RWPE2 (cell line): ENCODE data around the gene TEX30.

Experiments used
- ATAC-seq: fragments of 200-7000 bp; cut with Tn5 transposase; 3 replicates; pipeline ENCODE4 v1.9.1; 2021; ENCODE audit warnings: low read depth
- DNase-seq: peaks from one replicate; pipeline ENCODE4 v3.0.0-alpha.2; 2020; ENCODE audit warnings: low spot score
- H3K27ac ChIP-seq: fragments of 450-650 bp; 2 replicates; pipeline ENCODE4 v1.5.1; 2017; ENCODE audit warnings: mild to moderate bottlenecking; ENCODE audit not compliant: poor library complexity, severe bottlenecking
- H3K27me3 ChIP-seq: fragments of 250-450 bp; sonication (Bioruptor Pico); 2 replicates; pipeline ENCODE4 v1.5.1; 2021; ENCODE audit warnings: mild to moderate bottlenecking, moderate library complexity; ENCODE audit not compliant: insufficient read depth, poor library complexity, severe bottlenecking
- H3K36me3 ChIP-seq: fragments of 250-450 bp; sonication (Bioruptor Pico); 2 replicates; pipeline ENCODE4 v1.5.1; 2020; ENCODE audit warnings: low read depth, mild to moderate bottlenecking, moderate library complexity
- H3K4me1 ChIP-seq: fragments of 250-450 bp; sonication (Bioruptor Pico); 2 replicates; pipeline ENCODE4 v1.5.1; 2021; ENCODE audit warnings: mild to moderate bottlenecking, moderate library complexity; ENCODE audit not compliant: insufficient read depth, poor library complexity, severe bottlenecking
- H3K4me3 ChIP-seq: fragments of 250-450 bp; sonication (Bioruptor Pico); 2 replicates; pipeline ENCODE4 v1.5.1; 2021; ENCODE audit warnings: mild to moderate bottlenecking, moderate library complexity; ENCODE audit not compliant: severe bottlenecking
- H3K9me3 ChIP-seq: fragments of 250-450 bp; sonication (Bioruptor Pico); 2 replicates; pipeline ENCODE4 v1.5.1; 2021; ENCODE audit warnings: mild to moderate bottlenecking, moderate library complexity; ENCODE audit not compliant: severe bottlenecking
- TF ChIP-seq, protein P1 (sequence below): fragments of 450-650 bp; IDR thresholded peaks from one replicate; pipeline ENCODE4 v1.5.1; 2017; ENCODE audit warnings: mild to moderate bottlenecking, moderate library complexity; ENCODE audit not compliant: poor library complexity, severe bottlenecking

TEX30 gene

DNA sequence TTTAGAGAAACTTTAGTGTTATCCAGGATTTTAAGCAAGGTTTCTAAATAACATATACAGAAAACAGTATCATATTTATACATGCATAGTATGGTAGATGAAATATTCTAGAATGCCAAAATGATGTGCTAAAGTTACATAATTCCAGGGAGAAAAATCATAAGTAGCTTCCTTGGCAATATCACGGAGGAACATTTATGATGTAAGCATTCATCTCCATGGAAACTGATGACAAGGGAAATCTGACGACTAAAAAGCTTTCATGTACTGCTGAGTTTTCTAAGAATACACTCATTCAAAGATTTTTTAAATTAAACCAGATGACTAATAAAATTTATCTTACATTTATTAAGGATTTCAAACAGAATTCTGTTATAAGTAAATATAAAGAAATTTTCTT, 4.7 kb downstream of the TEX30 start:
- no peak overlapping the region for H3K27ac ChIP-seq

GRCh38 chr13:102763741-102764140, 9.8 kb downstream of the TEX30 start:
- Histone ChIP-seq H3K4me3 (no peak overlapping the region), H3K27ac (no peak overlapping the region), H3K9me3 (no peaks in the 10 kb centered on the region), H3K4me1 (no peaks in the 10 kb centered on the region), H3K36me3 (peaks cover 24% of the 10 kb centered on the region), H3K27me3 (no peaks in the 10 kb centered on the region)
- no peak for ATAC-seq
- TF ChIP-seq, protein P1, sequence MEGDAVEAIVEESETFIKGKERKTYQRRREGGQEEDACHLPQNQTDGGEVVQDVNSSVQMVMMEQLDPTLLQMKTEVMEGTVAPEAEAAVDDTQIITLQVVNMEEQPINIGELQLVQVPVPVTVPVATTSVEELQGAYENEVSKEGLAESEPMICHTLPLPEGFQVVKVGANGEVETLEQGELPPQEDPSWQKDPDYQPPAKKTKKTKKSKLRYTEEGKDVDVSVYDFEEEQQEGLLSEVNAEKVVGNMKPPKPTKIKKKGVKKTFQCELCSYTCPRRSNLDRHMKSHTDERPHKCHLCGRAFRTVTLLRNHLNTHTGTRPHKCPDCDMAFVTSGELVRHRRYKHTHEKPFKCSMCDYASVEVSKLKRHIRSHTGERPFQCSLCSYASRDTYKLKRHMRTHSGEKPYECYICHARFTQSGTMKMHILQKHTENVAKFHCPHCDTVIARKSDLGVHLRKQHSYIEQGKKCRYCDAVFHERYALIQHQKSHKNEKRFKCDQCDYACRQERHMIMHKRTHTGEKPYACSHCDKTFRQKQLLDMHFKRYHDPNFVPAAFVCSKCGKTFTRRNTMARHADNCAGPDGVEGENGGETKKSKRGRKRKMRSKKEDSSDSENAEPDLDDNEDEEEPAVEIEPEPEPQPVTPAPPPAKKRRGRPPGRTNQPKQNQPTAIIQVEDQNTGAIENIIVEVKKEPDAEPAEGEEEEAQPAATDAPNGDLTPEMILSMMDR: no peak
- DNase-seq: no peak

More for the DNA sequence above, 4.7 kb downstream of the TEX30 start:
- TF ChIP-seq, protein P1: no peak
- Histone ChIP-seq H3K4me3 (no peak overlapping the region), H3K36me3 (peaks cover 31% of the 10 kb centered on the region), H3K27me3 (no peaks in the 10 kb centered on the region), H3K4me1 (peaks cover 8% of the 10 kb centered on the region), H3K9me3 (no peaks in the 10 kb centered on the region)
- ATAC-seq: no peak
- DNase-seq: no peak

GRCh38 chr13:102761071-102761470, 12.5 kb downstream of the TEX30 start:
- TF ChIP-seq, protein P1: no peak
- ATAC-seq (no peak), DNase-seq (no peak)
- H3K27ac ChIP-seq: no peak overlapping the region
- no peak overlapping the region for H3K4me3 ChIP-seq
- H3K4me1 ChIP-seq: no peaks in the 10 kb centered on the region
- no peaks in the 10 kb centered on the region for H3K27me3 ChIP-seq
- H3K36me3 ChIP-seq: peaks cover 3% of the 10 kb centered on the region
- no peaks in the 10 kb centered on the region for H3K9me3 ChIP-seq

- ATAC-seq (no peak), DNase-seq (no peak)
- Histone ChIP-seq H3K36me3 (no peaks in the 10 kb centered on the region), H3K4me3 (no peak overlapping the region), H3K27me3 (no peaks in the 10 kb centered on the region), H3K27ac (no peak overlapping the region), H3K4me1 (no peaks in the 10 kb centered on the region), H3K9me3 (no peaks in the 10 kb centered on the region)
- TF ChIP-seq, protein P1: no peak
Observed at GRCh38 chr13:102758842-102759241, 14.7 kb downstream of the TEX30 start.

- TF ChIP-seq, protein P1: no peak
- H3K4me1 ChIP-seq: no peaks in the 10 kb centered on the region
- ATAC-seq (peak; percentile 50), DNase-seq (no peak)
- H3K36me3 ChIP-seq: no peaks in the 10 kb centered on the region
- H3K9me3 ChIP-seq: no peaks in the 10 kb centered on the region
- no peaks in the 10 kb centered on the region for H3K27me3 ChIP-seq
- H3K27ac ChIP-seq: no peak overlapping the region
- no peak overlapping the region for H3K4me3 ChIP-seq
Observed at GRCh38 chr13:102757006-102757405, 16.6 kb downstream of the TEX30 start.
